HG02678 (cell line): ENCODE data around the gene CDK2AP2.
"Not testable (repeated sequence)": the region's sequence is repeated elsewhere in the genome, so short reads cannot be mapped to it uniquely, and the experiment has no call there.

ENCODE experiments used
- ATAC-seq: cut with Tn5 transposase; IDR thresholded peaks from one replicate; pipeline ENCODE4 v1.9.1; 2021; ENCODE audit warnings: mild to moderate bottlenecking, moderate library complexity; ENCODE audit not compliant: unreplicated experiment

Gene CDK2AP2

DNA sequence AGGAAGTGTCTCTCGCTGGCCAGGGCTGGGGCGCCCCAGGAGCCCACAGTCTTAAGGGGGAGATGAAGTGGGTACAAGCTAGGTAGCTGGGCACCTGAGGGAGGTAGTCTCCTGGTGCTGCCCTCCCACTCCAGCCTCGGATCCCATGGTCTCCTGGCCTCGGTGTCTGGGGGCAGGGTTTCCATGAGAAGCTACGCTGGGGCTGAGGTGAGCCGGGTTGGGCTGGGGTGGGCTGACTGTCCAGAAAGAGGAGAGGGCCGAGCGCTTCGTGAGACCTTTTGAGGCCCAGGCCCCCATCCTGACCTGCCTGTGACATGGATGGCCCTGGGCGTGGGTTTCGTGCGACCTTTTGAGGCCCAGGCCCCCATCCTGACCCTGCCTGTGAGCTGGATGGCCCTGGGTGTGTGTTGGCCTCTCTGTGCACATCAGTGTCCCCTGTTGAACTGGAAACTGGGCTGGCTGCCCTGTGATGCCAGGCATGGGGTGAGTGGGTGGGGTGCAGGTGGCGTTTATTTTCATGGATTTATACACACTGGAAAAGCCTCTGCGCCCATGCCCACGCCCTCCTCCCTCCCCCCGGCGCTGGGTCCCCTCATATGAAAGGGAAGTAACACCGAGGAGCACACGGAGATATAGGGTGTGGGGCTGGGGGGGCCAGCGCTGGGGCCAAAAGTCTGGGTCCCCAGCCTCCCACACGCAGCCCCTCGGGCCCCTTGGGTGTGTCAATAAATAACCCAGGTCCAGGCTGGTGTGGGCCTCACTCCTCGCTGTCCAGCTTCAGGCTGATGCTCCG lies 16.5 kb downstream of the CDK2AP2 start:
- ATAC-seq: no peak

GRCh38 chr11:67490727-67491065 lies 17.3 kb downstream of the CDK2AP2 start:
- no peak for ATAC-seq

GRCh38 chr11:67489885-67490726 lies 17.9 kb downstream of the CDK2AP2 start:
- no peak for ATAC-seq

DNA sequence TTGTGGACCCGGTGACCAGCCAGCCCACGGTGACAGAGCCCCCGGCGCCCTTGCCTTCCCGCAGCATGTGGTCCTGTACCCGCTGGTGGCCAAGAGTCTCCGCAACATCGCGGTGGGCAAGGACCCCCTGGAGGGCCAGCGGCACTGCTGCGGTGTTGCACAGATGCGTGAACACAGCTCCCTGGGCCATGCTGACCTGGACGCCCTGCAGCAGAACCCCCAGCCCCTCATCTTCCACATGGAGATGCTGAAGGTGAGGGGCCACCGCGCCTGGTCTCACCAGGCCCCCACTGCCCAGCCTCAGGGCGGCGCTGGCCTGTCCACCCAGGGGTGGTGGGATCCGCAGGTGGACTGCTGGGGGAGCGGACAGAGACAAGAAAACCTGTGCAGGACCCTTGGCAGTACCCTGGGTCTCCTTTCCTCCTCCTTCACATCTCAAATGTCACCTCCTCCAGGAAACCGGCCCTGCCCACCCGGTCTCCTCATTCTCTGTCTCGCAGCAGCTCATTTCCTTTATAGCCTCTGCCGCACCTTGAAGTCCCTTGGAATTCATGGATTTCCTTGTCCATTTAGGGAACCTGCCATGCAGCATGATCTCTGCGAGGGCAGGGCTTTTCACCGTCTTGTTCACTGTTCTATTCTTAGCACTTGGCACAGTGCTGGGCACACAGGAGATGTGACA lies 18.6 kb downstream of the CDK2AP2 start:
- no peak for ATAC-seq

GRCh38 chr11:67486481-67487195 lies 21.3 kb downstream of the CDK2AP2 start:
- ATAC-seq: peak; percentile 35

DNA sequence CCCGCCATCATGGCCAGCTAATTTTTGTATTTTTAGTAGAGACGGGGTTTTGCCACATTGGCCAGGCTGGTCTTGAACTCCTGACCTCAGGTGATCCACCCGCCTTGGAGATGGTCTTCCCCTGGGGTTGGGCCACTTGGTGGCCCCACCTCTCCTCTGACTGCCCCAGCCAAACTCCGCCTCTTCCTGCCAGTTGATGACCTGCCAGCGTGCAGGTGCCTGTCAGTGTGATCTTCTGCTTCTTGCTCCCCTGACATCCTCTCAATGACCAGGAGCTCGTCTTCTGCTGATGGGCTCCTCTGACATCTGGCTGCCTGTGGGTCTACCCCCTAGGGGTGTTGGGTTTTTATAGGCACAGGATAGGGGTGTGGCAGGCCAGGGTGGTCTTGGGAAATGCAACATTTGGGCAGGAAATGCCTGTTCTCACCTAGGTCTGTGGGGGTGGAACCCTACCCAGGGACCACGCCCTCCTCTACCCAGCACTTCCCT lies 22.0 kb downstream of the CDK2AP2 start:
- not testable (repeated sequence) for ATAC-seq

DNA sequence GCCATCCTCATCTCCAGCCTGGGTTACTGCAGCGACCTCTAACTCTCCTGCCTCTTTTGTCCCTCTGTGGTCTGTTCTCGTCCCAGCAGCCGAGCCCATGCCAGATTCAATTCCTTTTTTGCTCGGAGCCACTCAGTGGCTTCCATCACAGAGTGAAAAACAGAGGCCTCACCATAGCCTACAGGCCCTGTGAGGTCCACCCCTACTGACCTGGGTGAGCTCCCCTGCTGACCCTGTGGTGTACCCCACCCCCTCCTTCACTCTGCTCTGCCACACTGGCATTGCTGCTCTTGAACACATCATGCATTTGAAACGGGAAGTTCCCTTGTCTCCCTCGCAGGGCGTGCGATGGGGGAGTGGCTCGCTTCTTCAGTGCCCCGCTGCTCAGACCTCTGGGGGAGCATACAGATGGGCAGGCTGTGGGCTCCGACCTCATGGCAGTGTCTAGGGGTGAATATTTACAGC lies 23.1 kb downstream of the CDK2AP2 start:
- no peak for ATAC-seq

DNA sequence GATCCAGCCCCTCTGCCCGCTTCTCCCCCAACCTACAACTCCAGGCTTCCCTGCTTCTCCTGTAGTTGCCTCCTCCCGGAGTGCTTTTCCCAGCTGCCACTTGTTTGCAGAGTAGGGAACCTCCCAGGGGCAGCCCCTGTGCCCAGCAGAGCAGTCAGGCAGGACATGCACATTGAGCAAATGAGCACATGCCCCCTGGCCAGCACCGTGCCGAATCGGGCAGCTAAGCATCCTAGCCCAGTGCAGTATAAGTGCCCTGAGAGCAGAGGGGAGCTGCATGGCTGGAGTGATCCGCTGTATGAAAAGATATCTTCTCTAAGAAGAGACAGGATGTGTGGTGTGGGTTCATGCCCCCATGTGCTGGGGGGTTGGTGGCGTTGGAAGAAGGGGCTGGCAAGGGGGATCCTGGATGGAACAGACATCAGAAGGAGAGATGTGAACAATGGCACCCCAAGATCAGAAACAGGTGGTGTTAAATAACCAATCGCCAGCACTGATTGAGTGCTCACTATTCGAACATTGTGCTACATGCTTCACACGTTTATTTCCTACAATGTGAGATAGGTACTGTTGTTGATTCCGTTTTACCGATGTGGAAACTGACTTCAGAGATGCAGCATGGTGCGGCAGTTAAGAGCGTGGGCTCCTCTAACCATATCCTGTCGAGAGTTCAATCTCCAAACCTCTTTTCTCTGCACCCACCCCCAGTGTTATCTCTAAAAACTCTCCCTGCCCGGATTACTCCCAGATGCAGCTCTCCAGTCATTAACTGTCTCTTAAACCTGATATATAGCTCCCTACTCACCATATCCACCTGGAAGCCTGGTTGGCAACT lies 23.9 kb downstream of the CDK2AP2 start:
- ATAC-seq: no peak

DNA sequence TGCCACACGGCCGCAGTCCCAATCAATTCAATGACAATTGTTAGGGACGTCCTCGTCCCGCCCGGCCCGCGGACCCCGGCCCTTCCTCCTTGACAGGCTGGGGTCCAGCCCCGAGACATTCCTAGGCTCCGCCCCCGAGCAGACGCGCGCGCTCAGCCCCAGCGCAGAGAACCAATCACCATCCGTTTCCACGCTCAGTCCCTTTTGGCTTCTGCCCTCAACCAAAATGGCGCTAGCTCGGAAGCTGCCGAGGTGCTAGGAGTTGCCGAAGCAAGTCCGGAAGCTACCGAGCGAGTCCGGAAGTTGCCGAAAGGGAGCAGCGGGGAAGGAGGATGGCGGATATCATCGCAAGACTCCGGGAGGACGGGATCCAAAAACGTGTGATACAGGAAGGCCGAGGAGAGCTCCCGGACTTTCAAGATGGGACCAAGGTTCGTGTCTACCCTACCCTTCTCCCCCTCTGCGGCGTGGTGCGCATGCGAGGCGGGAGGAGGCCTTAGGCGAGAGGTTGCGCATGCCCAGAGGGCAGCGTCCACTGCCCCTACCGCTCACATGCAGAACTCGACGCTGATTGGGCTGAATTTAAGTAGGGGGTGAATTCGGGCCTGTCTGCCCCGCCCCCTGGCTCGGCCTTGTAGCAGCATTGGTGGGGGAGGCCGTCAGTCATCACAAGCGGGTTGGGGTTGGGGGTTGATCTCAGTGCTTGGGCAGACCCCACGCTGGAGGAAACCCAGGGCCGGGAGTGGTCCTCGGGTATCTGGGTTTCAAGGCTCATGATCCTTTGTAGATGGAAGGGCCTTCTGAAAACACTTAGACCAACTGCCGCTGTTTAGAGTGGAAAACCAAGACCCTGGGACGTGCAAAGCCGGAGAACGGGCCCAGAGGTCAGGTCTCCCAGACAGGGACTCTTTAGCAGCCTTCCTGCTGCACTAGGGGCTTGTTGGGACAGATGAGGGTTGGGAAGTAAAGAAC lies 24.8 kb downstream of the CDK2AP2 start, which contains the start of gene AIP:
AIP (plus strand) TSS at position 200 of the 972 bp plus-strand sequence; CDS start at position 333, 133 bp downstream.
- ATAC-seq: peak; percentile 69

DNA sequence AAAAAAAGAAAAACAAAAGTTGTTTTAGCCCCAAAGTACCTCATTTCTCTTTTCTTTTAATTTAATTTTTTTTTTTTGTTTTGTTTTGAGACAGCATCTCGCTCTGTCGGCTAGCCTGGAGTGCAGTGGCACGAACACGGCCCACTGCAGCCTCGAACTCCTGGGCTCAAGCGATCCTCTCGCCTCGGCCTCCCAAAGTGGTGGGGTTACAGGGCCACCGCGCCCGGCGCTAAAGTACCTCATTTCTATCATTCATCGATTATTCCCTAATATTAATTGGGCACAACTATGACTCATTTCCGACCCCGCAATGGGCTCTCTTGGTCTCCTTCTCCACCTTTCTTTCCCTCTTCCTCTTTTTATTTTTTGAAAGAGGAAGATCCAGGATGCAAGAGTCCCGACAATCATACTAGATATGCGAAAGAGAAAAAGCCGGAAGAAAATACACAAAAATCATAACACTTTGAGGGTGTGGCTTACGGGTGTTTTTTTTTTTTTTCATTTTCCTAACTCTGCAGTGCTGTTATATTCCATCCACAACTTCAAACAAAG lies 25.6 kb downstream of the CDK2AP2 start:
- ATAC-seq: peak; percentile 0

DNA sequence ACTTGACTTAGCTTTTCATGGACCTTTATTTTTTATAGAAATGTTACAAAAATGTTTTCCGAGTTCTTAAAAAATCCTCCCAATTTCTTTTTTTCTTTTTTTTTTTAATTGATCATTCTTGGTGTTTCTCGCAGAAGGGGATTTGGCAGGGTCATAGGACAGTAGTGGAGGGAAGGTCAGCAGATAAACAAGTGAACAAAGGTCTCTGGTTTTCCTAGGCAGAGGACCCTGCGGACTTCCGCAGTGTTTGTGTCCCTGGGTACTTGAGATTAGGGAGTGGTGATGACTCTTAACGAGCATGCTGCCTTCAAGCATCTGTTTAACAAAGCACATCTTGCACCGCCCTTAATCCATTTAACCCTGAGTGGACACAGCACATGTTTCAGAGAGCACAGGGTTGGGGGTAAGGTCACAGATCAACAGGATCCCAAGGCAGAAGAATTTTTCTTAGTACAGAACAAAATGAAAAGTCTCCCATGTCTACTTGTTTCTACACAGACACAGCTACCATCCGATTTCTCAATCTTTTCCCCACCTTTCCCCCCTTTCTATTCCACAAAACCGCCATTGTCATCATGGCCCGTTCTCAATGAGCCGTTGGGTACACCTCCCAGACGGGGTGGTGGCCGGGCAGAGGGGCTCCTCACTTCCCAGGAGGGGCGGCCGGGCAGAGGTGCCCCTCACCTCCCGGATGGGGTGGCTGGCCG lies 30.5 kb downstream of the CDK2AP2 start:
- ATAC-seq: not testable (repeated sequence)

DNA sequence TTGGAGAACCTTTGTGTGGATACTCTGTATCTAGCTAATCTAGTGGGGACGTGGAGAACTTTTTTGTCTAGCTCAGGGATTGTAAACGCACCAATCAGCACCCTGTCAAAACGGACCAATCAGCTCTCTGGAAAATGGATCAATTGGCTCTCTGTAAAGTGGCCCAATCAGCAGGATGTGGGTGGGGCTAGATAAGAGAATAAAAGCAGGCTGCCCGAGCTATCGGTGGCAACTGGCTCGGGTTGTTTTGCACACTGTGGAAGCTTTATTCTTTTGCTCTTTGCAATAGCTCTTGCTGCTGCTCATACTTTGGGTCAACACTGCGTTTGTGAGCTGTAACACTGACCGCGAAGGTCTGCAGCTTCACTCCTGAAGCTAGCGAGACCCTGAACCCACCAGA lies 31.3 kb downstream of the CDK2AP2 start:
- ATAC-seq: not testable (repeated sequence)

DNA sequence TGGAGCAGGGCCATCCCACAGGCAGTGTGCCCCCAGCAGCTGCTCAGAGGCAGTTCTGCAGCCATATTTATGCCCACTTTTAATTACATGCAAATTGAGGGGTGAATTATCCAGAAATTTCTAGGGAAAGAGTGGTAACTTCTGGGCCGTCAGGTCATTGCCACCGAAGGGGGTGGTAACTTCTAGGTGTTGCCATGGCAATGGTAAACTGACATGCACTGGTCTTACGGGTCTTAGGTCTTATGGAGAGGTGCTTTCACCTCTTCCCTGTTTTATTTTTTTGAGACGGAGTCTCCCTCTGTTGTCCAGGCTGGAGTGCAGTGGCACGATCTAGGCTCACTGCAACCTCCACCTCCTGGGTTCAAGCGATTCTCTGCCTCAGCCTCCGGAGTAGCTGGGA lies 35.1 kb downstream of the CDK2AP2 start:
- ATAC-seq: no peak

GRCh38 chr11:67470337-67471002 lies 37.5 kb downstream of the CDK2AP2 start:
- ATAC-seq: no peak

DNA sequence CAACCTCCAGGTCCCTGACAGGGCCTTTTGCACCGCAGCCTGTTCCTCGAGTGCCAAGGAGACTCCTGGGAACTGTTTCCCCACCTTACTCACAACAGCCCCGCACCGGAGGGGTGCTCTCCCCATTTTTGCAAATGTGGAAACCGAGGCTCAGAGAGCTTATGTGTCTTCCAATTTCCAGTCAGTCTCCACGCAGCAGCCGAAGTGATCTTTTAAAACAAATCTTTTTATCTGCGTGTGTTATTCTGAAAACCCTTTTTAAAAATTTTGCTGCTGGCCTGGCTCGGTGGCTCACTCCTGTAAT lies 38.5 kb downstream of the CDK2AP2 start:
- no peak for ATAC-seq

GRCh38 chr11:67468759-67469507 lies 39.0 kb downstream of the CDK2AP2 start, which contains the start of gene TMEM134:
TMEM134 (minus strand) TSS chr11:67469251; CDS start chr11:67469192, 59 bp downstream.
- peak; percentile 74 for ATAC-seq

GRCh38 chr11:67468456-67468758 lies 39.6 kb downstream of the CDK2AP2 start:
- ATAC-seq: peak; percentile 1
